ENCODE data around the gene ETV5. TPM values are rescaled to one million over a fixed set of nuclear protein-coding genes. Genes with fewer than 3 reads are reported as not detected.

Gene ETV5
- total and polyA plus RNA-seq, 2 donors (not counting 3 experiments of a cell fraction or from before 2014, with no cell fraction given): 8.8 to 40.9 TPM

GRCh38 chr3:186048119-186048518 is 60.8 kb downstream of the ETV5 start:
- dilution Hi-C loops (cut with MboI; ENCODE audit: extremely low pct_ligation_motif_present, low sequenced_read_pairs) (no loop called here), intact Hi-C loops (cut with micrococcal nuclease) (no loop called here)
- Histone ChIP-seq H3K4me2 (ENCODE audit: insufficient read depth, low read length) (no peak overlapping the region), H3K79me2 (ENCODE audit: control insufficient read depth, insufficient read depth, low read length) (no peaks in the 10 kb centered on the region), H3K9me3 (replicated peaks; ENCODE audit: control insufficient read depth, insufficient read depth, low read length) (no peaks in the 10 kb centered on the region), H3K4me1 (ENCODE audit: control insufficient read depth, extremely low read depth, insufficient read depth, low read length) (peaks cover 10% of the 10 kb centered on the region), H3K27ac (ENCODE audit: insufficient read depth, low read depth, low read length) (no peak overlapping the region), H3K9me1 (replicated peaks; ENCODE audit: control insufficient read depth, extremely low read depth, insufficient read depth, low read length) (no peaks in the 10 kb centered on the region), H3K27me3 (ENCODE audit: control insufficient read depth in 2 of 2, insufficient read depth in 2 of 2, low read length in 2 of 2) (no peaks in the 10 kb centered on the region), H4K20me1 (replicated peaks; ENCODE audit: control insufficient read depth, extremely low read depth, insufficient read depth, low read length) (no peaks in the 10 kb centered on the region), H3K36me3 (ENCODE audit: control insufficient read depth in 2 of 2, extremely low read depth in 1 of 2, insufficient read depth in 2 of 2, low read length in 2 of 2) (peaks cover 5 to 10% of the 10 kb centered on the region in 2 experiments), H3K9ac (replicated peaks; ENCODE audit: extremely low read depth, insufficient read depth, low read length) (no peak overlapping the region), H3K4me3 (replicated peaks in 1 of 3; ENCODE audit: insufficient read depth in 1 of 3, low read depth in 1 of 3, low read length in 3 of 3) (no peak overlapping the region), H2AFZ (ENCODE audit: low read depth, low read length) (no peak overlapping the region)
- no peak for DNase-seq (ENCODE audit: low read depth, low spot score)
- FAIRE-seq: no peak
- TF ChIP-seq POLR2AphosphoS5 (IDR thresholded peaks at IDR 0.05; ENCODE audit: insufficient read depth, low read depth, low read length) (no peak), MAX (IDR thresholded peaks at IDR 0.05; ENCODE audit: insufficient read depth, insufficient read length) (no peak), CTCF (IDR thresholded peaks at IDR 0.05; ENCODE audit: extremely low read depth in 1 of 2, insufficient read depth in 1 of 2, low read depth in 1 of 2, low read length in 2 of 2) (no peak), EZH2 (IDR thresholded peaks at IDR 0.05; ENCODE audit: borderline replicate concordance, low read depth, low read length, severe bottlenecking) (no peak), GATA2 (IDR thresholded peaks at IDR 0.05; ENCODE audit: insufficient read depth, insufficient read length, low read depth, low read length) (no peak), JUN (IDR thresholded peaks at IDR 0.05; ENCODE audit: borderline replicate concordance, insufficient read depth, insufficient read length, low read depth) (no peak), POLR2A (IDR thresholded peaks at IDR 0.05; ENCODE audit: low read depth, low read length) (no peak), FOS (IDR thresholded peaks at IDR 0.05; ENCODE audit: borderline replicate concordance, insufficient read depth, low read length) (no peak), MYC (IDR thresholded peaks at IDR 0.05; ENCODE audit: low read depth, low read length) (no peak)
- no TSS peak for BruUV-seq (replicated peaks)
- ChIA-PET CTCF (no interaction called here), POLR2A (no interaction called here)
